H9 (cell line): Measurements from ENCODE around the gene PMM2. TPM values are rescaled to one million over a fixed set of nuclear protein-coding genes. Genes with fewer than 3 reads are reported as not detected.
A peak's percentile ranks its signal among the peaks of the same experiment; 100 is the strongest.

Source experiments
- DNase-seq: peaks from one replicate; pipeline ENCODE4 v3.0.0-alpha.2; 2017
- H2AFZ ChIP-seq: one replicate; pipeline ENCODE4 v1.6.1; 2013; ENCODE audit warnings: mild to moderate bottlenecking, low read length, control low read depth, moderate library complexity
- H2AK5ac ChIP-seq: 2 replicates; pipeline ENCODE4 v1.6.1; 2013; ENCODE audit warnings: low read length, control low read depth, mixed read lengths; ENCODE audit not compliant: insufficient read length
- H2BK120ac ChIP-seq: one replicate; pipeline ENCODE4 v1.6.1; 2013; ENCODE audit warnings: low read depth, mild to moderate bottlenecking, low read length, control low read depth, inconsistent platforms; ENCODE audit not compliant: poor library complexity, severe bottlenecking
- H2BK12ac ChIP-seq: 2 replicates; pipeline ENCODE4 v1.6.1; 2013; ENCODE audit warnings: low read length, control low read depth, mixed read lengths, low read depth; ENCODE audit not compliant: insufficient read length
- H2BK15ac ChIP-seq: 2 replicates; pipeline ENCODE4 v1.6.1; 2013; ENCODE audit warnings: low read depth, low read length, control low read depth
- H2BK20ac ChIP-seq: one replicate; pipeline ENCODE4 v1.6.1; 2013; ENCODE audit warnings: low read depth, mild to moderate bottlenecking, low read length, control low read depth, inconsistent platforms; ENCODE audit not compliant: poor library complexity, severe bottlenecking
- H2BK5ac ChIP-seq: 2 replicates; pipeline ENCODE4 v1.6.1; 2013; ENCODE audit warnings: low read length, control low read depth, mixed read lengths; ENCODE audit not compliant: insufficient read length
- H3K14ac ChIP-seq: 2 replicates; pipeline ENCODE4 v1.6.1; 2013; ENCODE audit warnings: low read length, control low read depth; ENCODE audit not compliant: insufficient read depth
- H3K18ac ChIP-seq: 2 replicates; pipeline ENCODE4 v1.6.1; 2013; ENCODE audit warnings: low read depth, mild to moderate bottlenecking, mixed read lengths, low read length, control low read depth; ENCODE audit not compliant: insufficient read length
- H3K23ac ChIP-seq: 2 replicates; pipeline ENCODE4 v1.6.1; 2013; ENCODE audit warnings: low read length, control low read depth, mixed read lengths, low read depth; ENCODE audit not compliant: insufficient read length
- H3K23me2 ChIP-seq: 2 replicates; pipeline ENCODE4 v1.6.1; 2013; ENCODE audit warnings: low read depth, mild to moderate bottlenecking, mixed read lengths, low read length, control low read depth; ENCODE audit not compliant: insufficient read length, poor library complexity, severe bottlenecking
- H3K27ac ChIP-seq: 2 replicates; pipeline ENCODE4 v1.5.1; 2013; ENCODE audit warnings: low read length, control low read depth, mixed read lengths, low read depth; ENCODE audit not compliant: insufficient read length
- H3K27me3 ChIP-seq: 2 replicates; pipeline ENCODE4 v1.6.1; 2013; ENCODE audit warnings: low read length, control low read depth, inconsistent platforms; ENCODE audit not compliant: insufficient read depth
- H3K4ac ChIP-seq: 2 replicates; pipeline ENCODE4 v1.6.1; 2013; ENCODE audit warnings: low read depth, mild to moderate bottlenecking, control low read depth, inconsistent platforms, low read length, moderate library complexity
- H3K4me1 ChIP-seq: 2 replicates; pipeline ENCODE4 v1.6.1; 2013; ENCODE audit warnings: low read length, control low read depth, inconsistent platforms; ENCODE audit not compliant: insufficient read depth
- H3K4me2 ChIP-seq: 2 replicates; pipeline ENCODE4 v1.6.1; 2013; ENCODE audit warnings: low read length, control low read depth, mixed read lengths; ENCODE audit not compliant: insufficient read length, insufficient read depth
- H3K56ac ChIP-seq: 2 replicates; pipeline ENCODE4 v1.6.1; 2013; ENCODE audit warnings: low read depth, mild to moderate bottlenecking, mixed read lengths, low read length, control low read depth; ENCODE audit not compliant: insufficient read length
- H3K79me1 ChIP-seq: 2 replicates; pipeline ENCODE4 v1.6.1; 2013; ENCODE audit warnings: low read depth, mild to moderate bottlenecking, moderate library complexity, low read length, control low read depth, inconsistent platforms; ENCODE audit not compliant: insufficient read depth, poor library complexity, severe bottlenecking
- H3K79me2 ChIP-seq: 2 replicates; pipeline ENCODE4 v1.6.1; 2013; ENCODE audit warnings: low read length, control low read depth, inconsistent platforms; ENCODE audit not compliant: insufficient read depth
- H3K9ac ChIP-seq: 2 replicates; pipeline ENCODE4 v1.6.1; 2013; ENCODE audit warnings: low read length, control low read depth, mixed read lengths; ENCODE audit not compliant: insufficient read length; ENCODE audit errors: extremely low read depth
- H3K9me3 ChIP-seq: one replicate; pipeline ENCODE4 v1.6.1; 2013; ENCODE audit warnings: low read depth, low read length, inconsistent platforms; ENCODE audit not compliant: control insufficient read depth
- H3T11ph ChIP-seq: one replicate; pipeline ENCODE4 v1.6.1; 2013; ENCODE audit warnings: mild to moderate bottlenecking, low read length, control low read depth, inconsistent platforms
- H4K20me1 ChIP-seq: one replicate; pipeline ENCODE4 v1.6.1; 2013; ENCODE audit not compliant: control insufficient read depth, insufficient read length, insufficient read depth
- H4K5ac ChIP-seq: 2 replicates; pipeline ENCODE4 v1.6.1; 2013; ENCODE audit warnings: low read depth, mild to moderate bottlenecking, mixed read lengths, low read length, control low read depth; ENCODE audit not compliant: insufficient read length
- H4K8ac ChIP-seq: replicated peaks from 2 replicates; pipeline ENCODE4 v1.6.1; 2013; ENCODE audit warnings: low read length, control low read depth, mixed read lengths, low read depth; ENCODE audit not compliant: insufficient read length
- H4K91ac ChIP-seq: 2 replicates; pipeline ENCODE4 v1.6.1; 2013; ENCODE audit warnings: low read depth, mild to moderate bottlenecking, moderate library complexity, mixed read lengths, low read length, control low read depth; ENCODE audit not compliant: insufficient read length
- H3K27ac Mint-ChIP-seq, 3 experiments: 2 replicates in 2 of 3; 3 replicates in 1 of 3; pipeline ENCODE4 v1.8.0; 2020 to 2021; ENCODE audit warnings: mixed read lengths in 3 of 3, mild to moderate bottlenecking in 1 of 3, moderate library complexity in 1 of 3
- H3K27me3 Mint-ChIP-seq: 2 replicates; pipeline ENCODE4 v1.8.0; 2021; ENCODE audit warnings: low read depth, mild to moderate bottlenecking, moderate library complexity, mixed read lengths
- H3K36me3 Mint-ChIP-seq, 3 experiments: 2 replicates in 2 of 3; 3 replicates in 1 of 3; pipeline ENCODE4 v1.8.0; 2020 to 2021; ENCODE audit warnings: low read depth in 3 of 3, mixed read lengths in 3 of 3; ENCODE audit not compliant: insufficient read depth in 1 of 3
- H3K4me1 Mint-ChIP-seq, 2 experiments: 2 replicates each; pipeline ENCODE4 v1.8.0; 2020; ENCODE audit warnings: mixed read lengths in 2 of 2
- H3K4me3 Mint-ChIP-seq, 2 experiments: 2 replicates in 1 of 2; 3 replicates in 1 of 2; pipeline ENCODE4 v1.8.0; 2020 to 2021; ENCODE audit warnings: mild to moderate bottlenecking in 2 of 2, mixed read lengths in 2 of 2, moderate library complexity in 1 of 2
- H3K9me3 Mint-ChIP-seq, 2 experiments: 2 replicates in 1 of 2; 3 replicates in 1 of 2; pipeline ENCODE4 v1.8.0; 2020; ENCODE audit warnings: mild to moderate bottlenecking in 2 of 2, mixed read lengths in 2 of 2, moderate library complexity in 1 of 2
- CTCF ChIP-seq: fragments of 200-600 bp; sonication (generic); conservative IDR thresholded peaks from 3 replicates; pipeline ENCODE4 v1.8.0; 2021; ENCODE audit warnings: antibody characterized with exemption, mild to moderate bottlenecking
- WGBS: extraction: QIAGEN DNeasy Blood & Tissue Kit; methylation state at CpG from one replicate; pipeline ENCODE4 v1.1.7; 2013; ENCODE audit warnings: missing lambda C conversion rate, low lambda C conversion rate, mixed read lengths; ENCODE audit not compliant: insufficient read length; ENCODE audit errors: extremely low coverage; 5-methylcytosine and 5-hydroxymethylcytosine counted together
- total RNA-seq: library from RNA; stranded (reverse); gene quantifications from 2 replicates; pipeline ENCODE4 v1.2.1, GENCODE V29; 2021

PMM2 gene
- total RNA-seq, 1 experiment from 2014 or later, result 82.7 TPM

- no peaks in the 10 kb centered on the region for H3K23me2 ChIP-seq
- Mint-ChIP-seq H3K27ac (peak overlapping the region in 1 of 3 experiments; percentile 73; a peak in 1 of 7 replicates), H3K9me3 (no peaks in the 10 kb centered on the region), H3K27me3 (peaks cover 2% of the 10 kb centered on the region), H3K36me3 (peaks cover 49 to 75% (median 61%) of the 10 kb centered on the region in 3 experiments; a peak in 6 of 7 replicates), H3K4me1 (peaks cover 17 to 19% of the 10 kb centered on the region in 2 experiments), H3K4me3 (no peak overlapping the region)
- no peak overlapping the region for H3K14ac ChIP-seq
- no peaks in the 10 kb centered on the region for H3K79me1 ChIP-seq
- H3K9ac ChIP-seq, result no peak overlapping the region
- H2BK5ac ChIP-seq, result no peak overlapping the region
- H3K23ac ChIP-seq, result no peak overlapping the region
- no peak overlapping the region for H3K18ac ChIP-seq
- H3T11ph ChIP-seq, result no peak overlapping the region
- H3K56ac ChIP-seq, result no peak overlapping the region
- H4K8ac ChIP-seq, result no peak overlapping the region
- H3K27ac ChIP-seq, result no peak overlapping the region
- H2AK5ac ChIP-seq, result no peak overlapping the region
- no peaks in the 10 kb centered on the region; the same call in 1 of the 2 replicates for H3K4me1 ChIP-seq
- no peak overlapping the region for H3K4me2 ChIP-seq
- H2BK20ac ChIP-seq, result no peak overlapping the region
- H2AFZ ChIP-seq, result no peak overlapping the region
- no peak overlapping the region for H2BK12ac ChIP-seq
- TF ChIP-seq CTCF, result no peak
- no peaks in the 10 kb centered on the region for H3K27me3 ChIP-seq
- peaks cover 4% of the 10 kb centered on the region for H4K20me1 ChIP-seq
- no peaks in the 10 kb centered on the region for H3K9me3 ChIP-seq
- H2BK120ac ChIP-seq, result no peak overlapping the region
- H2BK15ac ChIP-seq, result no peak overlapping the region
- no peak overlapping the region for H4K91ac ChIP-seq
- H4K5ac ChIP-seq, result no peak overlapping the region
- no peak overlapping the region for H3K4ac ChIP-seq
- no peaks in the 10 kb centered on the region for H3K79me2 ChIP-seq
- no peak for DNase-seq
- WGBS, result no CpG with 5 or more reads among the region's 5 CpGs
Measured at GRCh38 chr16:8890549-8890921, 92.9 kb downstream of the PMM2 start.
